ENCODE measurements around the gene ZNF513.

The ZNF513 gene

GRCh38 chr2:27335311-27335710 is 45.2 kb downstream of the ZNF513 start:
- ATAC-seq: no peak
- no peak for TF ChIP-seq ZNF565 (CRISPR knock-in tag; conservative IDR thresholded peaks at IDR 0.05; ENCODE audit: low read depth)
- no peak for TF ChIP-seq PPARA (CRISPR knock-in tag; IDR thresholded peaks at IDR 0.05; ENCODE audit: borderline replicate concordance)
- TF ChIP-seq TSHZ2 (CRISPR knock-in tag; IDR thresholded peaks at IDR 0.05): no peak
- no peak for TF ChIP-seq TOX (CRISPR knock-in tag; IDR thresholded peaks at IDR 0.05; ENCODE audit: borderline replicate concordance)
- TF ChIP-seq OSR1 (CRISPR knock-in tag; IDR thresholded peaks at IDR 0.05): no peak
- no peak for TF ChIP-seq ZFP3 (CRISPR knock-in tag; IDR thresholded peaks at IDR 0.05)
- no peak for TF ChIP-seq RARB (CRISPR knock-in tag; IDR thresholded peaks at IDR 0.05)
- TF ChIP-seq SNAI2 (CRISPR knock-in tag; IDR thresholded peaks at IDR 0.05): no peak
- TF ChIP-seq CSDC2 (CRISPR knock-in tag; IDR thresholded peaks at IDR 0.05): no peak
- TF ChIP-seq ZC3H10 (CRISPR knock-in tag; IDR thresholded peaks at IDR 0.05): no peak
- TF ChIP-seq GLIS3 (CRISPR knock-in tag; IDR thresholded peaks at IDR 0.05): no peak
- TF ChIP-seq ZNF70 (CRISPR knock-in tag; IDR thresholded peaks at IDR 0.05): no peak
- TF ChIP-seq BACH2 (CRISPR knock-in tag; IDR thresholded peaks at IDR 0.05; ENCODE audit: borderline replicate concordance): no peak
- no peak for TF ChIP-seq CREB5 (CRISPR knock-in tag; IDR thresholded peaks at IDR 0.05; ENCODE audit: low read depth)
- TF ChIP-seq, protein P1, sequence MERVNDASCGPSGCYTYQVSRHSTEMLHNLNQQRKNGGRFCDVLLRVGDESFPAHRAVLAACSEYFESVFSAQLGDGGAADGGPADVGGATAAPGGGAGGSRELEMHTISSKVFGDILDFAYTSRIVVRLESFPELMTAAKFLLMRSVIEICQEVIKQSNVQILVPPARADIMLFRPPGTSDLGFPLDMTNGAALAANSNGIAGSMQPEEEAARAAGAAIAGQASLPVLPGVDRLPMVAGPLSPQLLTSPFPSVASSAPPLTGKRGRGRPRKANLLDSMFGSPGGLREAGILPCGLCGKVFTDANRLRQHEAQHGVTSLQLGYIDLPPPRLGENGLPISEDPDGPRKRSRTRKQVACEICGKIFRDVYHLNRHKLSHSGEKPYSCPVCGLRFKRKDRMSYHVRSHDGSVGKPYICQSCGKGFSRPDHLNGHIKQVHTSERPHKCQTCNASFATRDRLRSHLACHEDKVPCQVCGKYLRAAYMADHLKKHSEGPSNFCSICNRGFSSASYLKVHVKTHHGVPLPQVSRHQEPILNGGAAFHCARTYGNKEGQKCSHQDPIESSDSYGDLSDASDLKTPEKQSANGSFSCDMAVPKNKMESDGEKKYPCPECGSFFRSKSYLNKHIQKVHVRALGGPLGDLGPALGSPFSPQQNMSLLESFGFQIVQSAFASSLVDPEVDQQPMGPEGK (CRISPR knock-in tag; IDR thresholded peaks at IDR 0.05; ENCODE audit: borderline replicate concordance): no peak
- TF ChIP-seq, protein P2, sequence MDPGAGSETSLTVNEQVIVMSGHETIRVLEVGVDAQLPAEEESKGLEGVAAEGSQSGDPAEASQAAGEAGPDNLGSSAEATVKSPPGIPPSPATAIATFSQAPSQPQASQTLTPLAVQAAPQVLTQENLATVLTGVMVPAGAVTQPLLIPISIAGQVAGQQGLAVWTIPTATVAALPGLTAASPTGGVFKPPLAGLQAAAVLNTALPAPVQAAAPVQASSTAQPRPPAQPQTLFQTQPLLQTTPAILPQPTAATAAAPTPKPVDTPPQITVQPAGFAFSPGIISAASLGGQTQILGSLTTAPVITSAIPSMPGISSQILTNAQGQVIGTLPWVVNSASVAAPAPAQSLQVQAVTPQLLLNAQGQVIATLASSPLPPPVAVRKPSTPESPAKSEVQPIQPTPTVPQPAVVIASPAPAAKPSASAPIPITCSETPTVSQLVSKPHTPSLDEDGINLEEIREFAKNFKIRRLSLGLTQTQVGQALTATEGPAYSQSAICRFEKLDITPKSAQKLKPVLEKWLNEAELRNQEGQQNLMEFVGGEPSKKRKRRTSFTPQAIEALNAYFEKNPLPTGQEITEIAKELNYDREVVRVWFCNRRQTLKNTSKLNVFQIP (CRISPR knock-in tag; IDR thresholded peaks at IDR 0.05; ENCODE audit: borderline replicate concordance, low read depth): no peak
- TF ChIP-seq, protein P3, sequence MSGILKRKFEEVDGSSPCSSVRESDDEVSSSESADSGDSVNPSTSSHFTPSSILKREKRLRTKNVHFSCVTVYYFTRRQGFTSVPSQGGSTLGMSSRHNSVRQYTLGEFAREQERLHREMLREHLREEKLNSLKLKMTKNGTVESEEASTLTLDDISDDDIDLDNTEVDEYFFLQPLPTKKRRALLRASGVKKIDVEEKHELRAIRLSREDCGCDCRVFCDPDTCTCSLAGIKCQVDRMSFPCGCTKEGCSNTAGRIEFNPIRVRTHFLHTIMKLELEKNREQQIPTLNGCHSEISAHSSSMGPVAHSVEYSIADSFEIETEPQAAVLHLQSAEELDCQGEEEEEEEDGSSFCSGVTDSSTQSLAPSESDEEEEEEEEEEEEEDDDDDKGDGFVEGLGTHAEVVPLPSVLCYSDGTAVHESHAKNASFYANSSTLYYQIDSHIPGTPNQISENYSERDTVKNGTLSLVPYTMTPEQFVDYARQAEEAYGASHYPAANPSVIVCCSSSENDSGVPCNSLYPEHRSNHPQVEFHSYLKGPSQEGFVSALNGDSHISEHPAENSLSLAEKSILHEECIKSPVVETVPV (CRISPR knock-in tag; IDR thresholded peaks at IDR 0.05): no peak
- TF ChIP-seq ARNTL (CRISPR knock-in tag; IDR thresholded peaks at IDR 0.05; ENCODE audit: borderline replicate concordance, low read depth): no peak

Data from SK-N-SH treated with all-trans-retinoic acid at 6 μM for 48 hours (cell line).